ENCODE results near the gene LEMD3.

LEMD3 gene

GRCh38 chr12:65259501-65259900, 90.1 kb downstream of the LEMD3 start:
- Histone ChIP-seq H3K36me3 (ENCODE audit: insufficient read depth, low read length) (no peaks in the 10 kb centered on the region), H3K9me2 (replicated peaks; ENCODE audit: low read depth, low read length) (no peaks in the 10 kb centered on the region), H3K79me2 (ENCODE audit: insufficient read depth, low read length) (no peaks in the 10 kb centered on the region), H3K9ac (ENCODE audit: low read depth, low read length, poor library complexity, severe bottlenecking) (no peak overlapping the region), H3K27me3 (ENCODE audit: insufficient read depth, low read length, poor library complexity, severe bottlenecking) (no peaks in the 10 kb centered on the region), H3F3A (ENCODE audit: low read depth) (no peaks in the 10 kb centered on the region), H3K4me1 (ENCODE audit: insufficient read depth, low read length, poor library complexity, severe bottlenecking) (no peaks in the 10 kb centered on the region), H2AFZ (ENCODE audit: low read length) (no peak overlapping the region), H3K4me3 (ENCODE audit: low read length, poor library complexity, severe bottlenecking) (no peak overlapping the region), H3K4me2 (ENCODE audit: low read depth, low read length, poor library complexity, severe bottlenecking) (no peak overlapping the region), H3K9me3 (ENCODE audit: insufficient read depth, low read depth, low read length) (no peaks in the 10 kb centered on the region), H4K20me1 (ENCODE audit: insufficient read depth, low read length, poor library complexity, severe bottlenecking) (no peaks in the 10 kb centered on the region)
- no peak for TF ChIP-seq CTCF (conservative IDR thresholded peaks at IDR 0.05; ENCODE audit: low read length)
- TF ChIP-seq EZH2phosphoT487 (IDR thresholded peaks at IDR 0.05; ENCODE audit: borderline replicate concordance) = no peak

- TF ChIP-seq CTCF (conservative IDR thresholded peaks at IDR 0.05; ENCODE audit: low read length) (no peak), EZH2phosphoT487 (IDR thresholded peaks at IDR 0.05; ENCODE audit: borderline replicate concordance) (no peak)
- Histone ChIP-seq H2AFZ (ENCODE audit: low read length) (no peak overlapping the region), H3K4me2 (ENCODE audit: low read depth, low read length, poor library complexity, severe bottlenecking) (no peak overlapping the region), H3K9me3 (ENCODE audit: insufficient read depth, low read depth, low read length) (no peaks in the 10 kb centered on the region), H3K9me2 (replicated peaks; ENCODE audit: low read depth, low read length) (no peaks in the 10 kb centered on the region), H3K27me3 (ENCODE audit: insufficient read depth, low read length, poor library complexity, severe bottlenecking) (no peaks in the 10 kb centered on the region), H4K20me1 (ENCODE audit: insufficient read depth, low read length, poor library complexity, severe bottlenecking) (no peaks in the 10 kb centered on the region), H3K4me3 (ENCODE audit: low read length, poor library complexity, severe bottlenecking) (no peak overlapping the region), H3K79me2 (ENCODE audit: insufficient read depth, low read length) (no peaks in the 10 kb centered on the region), H3F3A (ENCODE audit: low read depth) (no peaks in the 10 kb centered on the region), H3K36me3 (ENCODE audit: insufficient read depth, low read length) (no peaks in the 10 kb centered on the region), H3K4me1 (ENCODE audit: insufficient read depth, low read length, poor library complexity, severe bottlenecking) (no peaks in the 10 kb centered on the region), H3K9ac (ENCODE audit: low read depth, low read length, poor library complexity, severe bottlenecking) (no peak overlapping the region)
These were observed 94.4 kb downstream of the LEMD3 start for GRCh38 chr12:65263777-65264176.

- no peak for TF ChIP-seq CTCF (conservative IDR thresholded peaks at IDR 0.05; ENCODE audit: low read length)
- no peak for TF ChIP-seq EZH2phosphoT487 (IDR thresholded peaks at IDR 0.05; ENCODE audit: borderline replicate concordance)
- Histone ChIP-seq H3K9me3 (ENCODE audit: insufficient read depth, low read depth, low read length) (no peaks in the 10 kb centered on the region), H4K20me1 (ENCODE audit: insufficient read depth, low read length, poor library complexity, severe bottlenecking) (no peaks in the 10 kb centered on the region), H3F3A (ENCODE audit: low read depth) (no peaks in the 10 kb centered on the region), H3K4me2 (ENCODE audit: low read depth, low read length, poor library complexity, severe bottlenecking) (no peak overlapping the region), H3K79me2 (ENCODE audit: insufficient read depth, low read length) (no peaks in the 10 kb centered on the region), H3K36me3 (ENCODE audit: insufficient read depth, low read length) (no peaks in the 10 kb centered on the region), H3K9ac (ENCODE audit: low read depth, low read length, poor library complexity, severe bottlenecking) (no peak overlapping the region), H3K9me2 (replicated peaks; ENCODE audit: low read depth, low read length) (no peaks in the 10 kb centered on the region), H2AFZ (ENCODE audit: low read length) (no peak overlapping the region), H3K27me3 (ENCODE audit: insufficient read depth, low read length, poor library complexity, severe bottlenecking) (no peaks in the 10 kb centered on the region), H3K4me3 (ENCODE audit: low read length, poor library complexity, severe bottlenecking) (no peak overlapping the region), H3K4me1 (ENCODE audit: insufficient read depth, low read length, poor library complexity, severe bottlenecking) (no peaks in the 10 kb centered on the region)
These were observed 97.0 kb downstream of the LEMD3 start for GRCh38 chr12:65266408-65266807.
